ENCODE measurements around the gene VN1R5. TPM values are rescaled to one million over a fixed set of nuclear protein-coding genes. Genes with fewer than 3 reads are reported as not detected.
"Not testable (repeated sequence)": the region's sequence is repeated elsewhere in the genome, so short reads cannot be mapped to it uniquely, and the experiment has no call there.

Gene VN1R5
- not detected for polyA plus RNA-seq (2013, experiment 1 of 2)
- not detected for polyA plus RNA-seq (2013, experiment 2 of 2)

DNA sequence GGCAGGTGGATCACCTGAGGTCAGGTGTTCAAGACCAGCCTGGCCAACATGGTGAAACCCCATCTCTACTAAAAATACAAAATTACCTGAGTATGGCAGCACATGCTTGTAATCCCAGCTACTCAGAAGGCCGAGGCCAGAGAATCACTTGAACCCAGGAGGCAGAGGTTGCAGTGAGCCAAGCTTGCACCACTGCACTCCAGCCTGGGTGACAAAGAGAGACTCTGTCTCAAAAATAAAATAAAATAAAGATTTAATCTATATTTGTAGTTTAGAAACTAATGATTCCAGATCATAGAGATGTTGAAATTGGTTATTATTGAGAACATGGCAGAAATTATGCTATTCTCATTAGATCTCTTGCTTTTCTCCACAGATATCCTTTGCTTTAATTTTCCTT, at the start of gene VN1R5:
Gene VN1R5 (plus strand): TSS at position 301 of the 400 bp plus-strand sequence.
- 75 to 89% methylated on average over 1 of the region's 1 CpG for WGBS, 2 experiments (ENCODE audit: insufficient coverage in 2 of 2)

DNA sequence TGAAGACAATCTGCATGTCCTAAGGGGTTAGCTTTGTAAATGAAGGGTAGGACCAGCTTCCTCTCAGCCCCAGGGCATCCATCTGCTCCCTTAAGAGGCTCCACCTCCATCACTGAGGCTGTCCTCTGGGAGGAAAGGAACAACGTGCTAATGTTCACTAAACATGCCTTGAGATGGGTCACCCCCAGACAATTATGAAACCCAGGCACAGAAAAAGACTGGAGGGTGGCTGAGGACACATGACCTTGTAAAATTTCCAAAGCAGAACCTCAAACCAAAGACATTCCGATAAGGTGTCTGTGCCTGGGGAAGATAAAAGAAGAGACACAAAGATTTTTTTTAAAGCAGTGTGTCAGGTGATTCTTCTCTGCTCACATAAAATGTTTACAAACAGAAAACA, 46.5 kb upstream of the VN1R5 start:
- Histone ChIP-seq H3K36me3 (ENCODE audit: control insufficient read depth, insufficient read depth, low read length) (peaks cover 38% of the 10 kb centered on the region), H3K4me1 (ENCODE audit: control insufficient read depth, insufficient read depth, low read length, poor library complexity, severe bottlenecking) (peaks cover 9% of the 10 kb centered on the region), H3K9me3 (ENCODE audit: control insufficient read depth, low read length) (no peaks in the 10 kb centered on the region), H3K4me3 (ENCODE audit: extremely low read depth, insufficient read depth, low read length, poor library complexity, severe bottlenecking) (peak overlapping the region; percentile 74), H3K27ac (ENCODE audit: low read depth, low read length, severe bottlenecking) (no peak overlapping the region)
- no CpG with 5 or more reads among the region's 2 CpGs for WGBS, 2 experiments (ENCODE audit: insufficient coverage in 2 of 2)

More for the DNA sequence above, at the start of gene VN1R5:
- H3K4me1 ChIP-seq (ENCODE audit: control insufficient read depth, insufficient read depth, low read length, poor library complexity, severe bottlenecking); H3K4me3 ChIP-seq (ENCODE audit: extremely low read depth, insufficient read depth, low read length, poor library complexity, severe bottlenecking); H3K36me3 ChIP-seq (ENCODE audit: control insufficient read depth, insufficient read depth, low read length); H3K9me3 ChIP-seq (ENCODE audit: control insufficient read depth, low read length); H3K27ac ChIP-seq (ENCODE audit: low read depth, low read length, severe bottlenecking): not testable (repeated sequence)

DNA sequence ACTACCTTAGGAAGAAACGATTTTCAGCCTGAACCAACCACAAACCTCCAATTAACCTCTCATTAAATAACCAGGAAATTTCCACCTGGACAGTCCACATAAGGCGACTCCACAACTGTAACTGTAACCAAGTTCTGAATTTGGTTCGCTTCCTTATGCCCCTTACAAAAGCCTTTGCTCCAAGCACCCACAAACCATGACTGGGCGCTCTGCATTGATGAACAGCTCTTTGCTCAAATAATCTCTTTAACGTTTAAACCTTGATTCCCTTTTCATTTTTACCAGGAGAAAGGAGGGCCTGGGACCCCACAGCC, 45.9 kb upstream of the VN1R5 start:
- 9 to 11% methylated on average over 5 of the region's 5 CpGs for WGBS, 2 experiments (ENCODE audit: insufficient coverage in 2 of 2)
- H3K9me3 ChIP-seq (ENCODE audit: control insufficient read depth, low read length) = no peaks in the 10 kb centered on the region
- peaks cover 7% of the 10 kb centered on the region for H3K4me1 ChIP-seq (ENCODE audit: control insufficient read depth, insufficient read depth, low read length, poor library complexity, severe bottlenecking)
- H3K36me3 ChIP-seq (ENCODE audit: control insufficient read depth, insufficient read depth, low read length) = peaks cover 38% of the 10 kb centered on the region
- peak overlapping the region; percentile 74 for H3K4me3 ChIP-seq (ENCODE audit: extremely low read depth, insufficient read depth, low read length, poor library complexity, severe bottlenecking)
- peak overlapping the region; percentile 92 for H3K27ac ChIP-seq (ENCODE audit: low read depth, low read length, severe bottlenecking)

DNA sequence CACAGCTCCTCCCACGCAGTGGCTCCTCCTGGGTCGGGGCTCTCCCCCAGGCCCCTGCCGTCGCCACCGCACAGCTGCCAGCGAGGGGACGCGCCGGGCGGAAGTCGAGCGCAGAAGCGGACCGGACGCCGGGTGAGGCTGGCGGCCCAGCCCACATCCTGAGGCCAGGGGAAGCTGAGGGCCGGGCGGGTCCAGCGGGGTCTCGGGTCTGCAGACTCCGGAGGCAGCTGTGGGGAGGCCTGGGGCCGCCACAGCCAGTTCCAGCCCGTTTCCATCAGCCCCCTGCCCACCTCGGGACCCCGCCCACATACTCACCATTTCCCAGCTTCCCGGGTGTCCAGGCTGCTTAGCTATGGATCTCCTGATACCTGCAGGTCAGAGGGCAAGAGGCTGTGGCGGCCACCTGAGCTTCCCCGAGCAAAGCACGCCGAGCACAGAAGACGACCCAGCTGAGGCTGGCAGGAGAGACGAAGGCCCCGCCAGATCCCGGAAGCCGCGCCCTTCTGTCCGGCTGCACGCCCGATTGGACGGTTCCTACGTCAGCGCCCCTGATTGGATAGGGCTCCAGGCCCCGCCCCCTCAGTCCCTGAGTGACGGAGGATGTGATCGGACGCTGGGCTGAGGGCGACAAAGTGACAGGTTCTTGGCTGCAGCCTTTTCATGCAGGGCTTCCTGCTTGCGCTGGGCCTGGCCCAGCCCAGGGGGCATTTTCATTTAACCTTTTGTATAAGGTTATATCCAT, 45.3 kb upstream of the VN1R5 start:
- peak overlapping the region; percentile 92 for H3K27ac ChIP-seq (ENCODE audit: low read depth, low read length, severe bottlenecking)
- H3K9me3 ChIP-seq (ENCODE audit: control insufficient read depth, low read length) = no peaks in the 10 kb centered on the region
- H3K4me1 ChIP-seq (ENCODE audit: control insufficient read depth, insufficient read depth, low read length, poor library complexity, severe bottlenecking) = peaks cover 7% of the 10 kb centered on the region
- WGBS, 2 experiments (ENCODE audit: insufficient coverage in 2 of 2) = 0% methylated on average over 26 to 44 of the region's 49 CpGs
- peaks cover 37% of the 10 kb centered on the region for H3K36me3 ChIP-seq (ENCODE audit: control insufficient read depth, insufficient read depth, low read length)
- peak overlapping the region; percentile 74 for H3K4me3 ChIP-seq (ENCODE audit: extremely low read depth, insufficient read depth, low read length, poor library complexity, severe bottlenecking)

DNA sequence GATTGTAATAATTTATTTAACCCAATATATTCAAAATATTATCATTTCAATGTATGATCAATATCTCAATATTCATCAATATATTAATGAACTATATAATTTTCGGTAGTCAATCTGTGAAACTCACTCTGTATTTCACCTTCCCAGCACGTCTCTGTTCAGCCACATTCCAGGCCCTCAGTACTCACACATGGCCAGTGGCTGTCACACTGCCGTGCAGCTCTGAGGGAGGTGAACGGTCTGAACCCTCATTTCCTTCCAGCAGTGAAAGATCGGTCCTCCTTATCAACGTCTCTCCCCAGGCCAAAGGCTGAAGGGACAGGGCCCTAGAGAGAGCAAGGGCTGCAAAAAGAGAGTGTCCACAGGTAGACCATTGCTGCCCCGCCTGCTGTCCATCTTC, 44.5 kb upstream of the VN1R5 start:
- H3K4me3 ChIP-seq (ENCODE audit: extremely low read depth, insufficient read depth, low read length, poor library complexity, severe bottlenecking) = no peak overlapping the region
- H3K4me1 ChIP-seq (ENCODE audit: control insufficient read depth, insufficient read depth, low read length, poor library complexity, severe bottlenecking) = peaks cover 7% of the 10 kb centered on the region
- H3K9me3 ChIP-seq (ENCODE audit: control insufficient read depth, low read length) = no peaks in the 10 kb centered on the region
- 76 to 93% methylated on average over 5 to 6 of the region's 7 CpGs for WGBS, 2 experiments (ENCODE audit: insufficient coverage in 2 of 2)
- peaks cover 29% of the 10 kb centered on the region for H3K36me3 ChIP-seq (ENCODE audit: control insufficient read depth, insufficient read depth, low read length)
- no peak overlapping the region for H3K27ac ChIP-seq (ENCODE audit: low read depth, low read length, severe bottlenecking)

DNA sequence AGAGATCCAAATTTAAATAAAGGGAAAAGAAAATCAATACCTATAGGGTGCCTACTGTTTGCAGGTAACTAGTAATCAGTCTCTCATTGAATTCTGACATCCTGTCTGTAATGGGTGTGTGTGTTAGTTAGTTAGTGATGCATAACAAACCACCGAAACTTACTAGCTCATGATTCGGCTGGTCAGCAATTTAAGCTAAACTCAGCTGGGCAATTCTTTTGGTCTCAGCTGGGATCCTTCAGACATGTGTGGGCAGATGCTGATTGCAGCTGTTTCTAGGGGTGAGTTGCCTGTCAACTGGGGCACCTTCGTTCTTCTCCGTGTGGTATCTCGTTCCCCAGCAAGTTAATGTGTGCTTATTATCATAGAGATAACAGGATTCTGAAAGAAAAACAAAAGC, 43.9 kb upstream of the VN1R5 start:
- 80 to 93% methylated on average over 2 of the region's 5 CpGs for WGBS, 2 experiments (ENCODE audit: insufficient coverage in 2 of 2)
- Histone ChIP-seq H3K4me3 (ENCODE audit: extremely low read depth, insufficient read depth, low read length, poor library complexity, severe bottlenecking) (no peak overlapping the region), H3K9me3 (ENCODE audit: control insufficient read depth, low read length) (no peaks in the 10 kb centered on the region), H3K36me3 (ENCODE audit: control insufficient read depth, insufficient read depth, low read length) (peaks cover 22% of the 10 kb centered on the region), H3K4me1 (ENCODE audit: control insufficient read depth, insufficient read depth, low read length, poor library complexity, severe bottlenecking) (peaks cover 7% of the 10 kb centered on the region), H3K27ac (ENCODE audit: low read depth, low read length, severe bottlenecking) (no peak overlapping the region)

DNA sequence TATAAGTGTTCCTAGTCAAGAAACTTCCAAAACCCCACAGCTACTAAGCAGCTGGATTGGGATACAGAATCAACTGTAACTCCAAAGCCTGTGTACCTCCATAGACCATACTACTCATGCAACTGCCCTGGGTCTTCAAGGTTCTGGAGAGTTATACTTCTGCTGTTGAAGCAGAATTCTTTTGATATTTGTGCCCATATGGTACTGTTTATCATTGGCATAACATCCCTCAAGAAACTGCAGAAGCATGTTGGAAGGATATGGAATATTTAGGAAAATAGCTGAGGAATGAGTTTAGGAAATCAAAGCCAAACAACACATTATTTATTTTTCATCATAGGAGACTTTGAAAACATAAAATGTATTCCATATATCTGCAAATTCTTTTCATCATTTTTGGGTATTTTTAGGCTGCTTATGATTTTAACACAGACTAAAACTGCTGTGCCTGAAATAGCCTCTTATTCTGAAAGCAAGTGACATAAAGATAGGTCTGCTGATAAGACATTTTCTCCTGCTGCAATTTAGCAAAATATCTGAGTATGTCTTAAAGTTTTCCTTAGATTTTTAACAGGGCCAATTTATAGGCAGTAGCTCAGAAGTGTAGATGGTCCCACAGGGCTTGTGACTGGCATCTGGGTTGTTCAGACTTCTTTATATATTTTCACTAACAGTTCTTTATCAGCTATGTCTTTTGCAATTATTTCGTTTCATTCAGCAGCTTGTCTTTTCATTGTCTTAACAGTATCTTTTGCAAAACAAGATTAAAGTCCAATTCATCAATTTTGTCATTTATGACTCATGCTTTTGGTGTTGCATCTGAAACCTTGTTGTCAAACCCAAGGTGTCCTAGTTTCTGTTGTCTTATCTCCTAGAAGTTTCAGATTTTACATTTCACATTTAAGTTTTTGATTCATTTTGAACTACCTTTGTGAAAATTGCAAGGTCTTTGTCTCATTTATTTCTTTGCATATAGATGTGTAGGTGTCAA, 43.0 kb upstream of the VN1R5 start:
- Histone ChIP-seq H3K27ac (ENCODE audit: low read depth, low read length, severe bottlenecking) (no peak overlapping the region), H3K4me1 (ENCODE audit: control insufficient read depth, insufficient read depth, low read length, poor library complexity, severe bottlenecking) (peaks cover 7% of the 10 kb centered on the region), H3K9me3 (ENCODE audit: control insufficient read depth, low read length) (no peaks in the 10 kb centered on the region), H3K36me3 (ENCODE audit: control insufficient read depth, insufficient read depth, low read length) (peaks cover 13% of the 10 kb centered on the region), H3K4me3 (ENCODE audit: extremely low read depth, insufficient read depth, low read length, poor library complexity, severe bottlenecking) (no peak overlapping the region)
- WGBS, 2 experiments (ENCODE audit: insufficient coverage in 2 of 2) = 82 to 88% methylated on average over 1 of the region's 1 CpG

DNA sequence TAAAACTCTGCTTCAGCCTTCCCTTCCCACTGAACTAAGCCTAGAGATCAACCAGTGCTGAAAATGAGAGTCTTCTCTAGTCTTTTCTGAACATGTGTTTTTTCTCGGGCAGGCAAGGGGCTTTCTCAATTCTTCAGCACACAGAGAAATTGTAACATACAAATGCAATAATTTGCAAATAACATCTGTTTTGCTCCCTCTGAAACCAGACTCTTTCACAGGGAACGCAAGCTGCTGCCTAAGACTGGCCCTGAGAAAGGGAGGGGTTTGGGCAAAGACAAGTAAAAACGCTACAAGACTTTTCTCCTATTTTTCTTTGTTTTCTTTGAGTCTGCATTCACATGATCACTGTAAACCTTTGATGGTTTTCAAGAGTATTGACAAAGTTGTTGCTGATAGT, 39.6 kb upstream of the VN1R5 start:
- Histone ChIP-seq H3K27ac (ENCODE audit: low read depth, low read length, severe bottlenecking) (no peak overlapping the region), H3K9me3 (ENCODE audit: control insufficient read depth, low read length) (no peaks in the 10 kb centered on the region)

DNA sequence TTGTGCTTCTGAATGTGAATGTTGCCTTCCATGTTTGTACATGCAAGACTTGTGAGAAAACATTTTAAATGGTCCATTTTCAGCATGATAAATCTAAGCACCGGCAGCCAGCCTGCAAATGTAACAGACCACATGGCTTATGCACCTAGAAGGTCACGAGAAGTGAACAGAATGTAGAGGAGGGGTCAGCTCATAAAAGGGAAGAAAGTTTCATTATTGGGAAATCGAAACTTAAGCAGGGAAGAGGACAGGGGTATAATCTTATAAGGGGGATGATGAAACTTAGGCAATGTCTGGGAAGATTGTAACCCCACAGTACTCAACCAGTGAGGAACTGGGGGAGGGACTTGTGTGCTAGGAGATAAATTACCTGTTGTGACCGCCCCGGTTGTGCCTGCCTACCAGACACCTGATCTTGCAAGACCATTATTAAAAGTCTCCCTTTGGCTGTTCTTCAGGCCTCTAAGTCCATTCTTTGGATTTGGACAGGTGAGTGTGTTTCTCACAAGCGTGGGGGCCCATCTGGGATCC, 37.7 kb upstream of the VN1R5 start:
- H3K9me3 ChIP-seq (ENCODE audit: control insufficient read depth, low read length) = no peaks in the 10 kb centered on the region
- H3K4me3 ChIP-seq (ENCODE audit: extremely low read depth, insufficient read depth, low read length, poor library complexity, severe bottlenecking) = no peak overlapping the region
- no peaks in the 10 kb centered on the region for H3K36me3 ChIP-seq (ENCODE audit: control insufficient read depth, insufficient read depth, low read length)
- WGBS, 2 experiments (ENCODE audit: insufficient coverage in 2 of 2) = 72 to 76% methylated on average over 3 of the region's 6 CpGs
- H3K4me1 ChIP-seq (ENCODE audit: control insufficient read depth, insufficient read depth, low read length, poor library complexity, severe bottlenecking) = no peaks in the 10 kb centered on the region
- H3K27ac ChIP-seq (ENCODE audit: low read depth, low read length, severe bottlenecking) = no peak overlapping the region

More for the DNA sequence above, 39.6 kb upstream of the VN1R5 start:
- WGBS, 2 experiments (ENCODE audit: insufficient coverage in 2 of 2) = 90 to 100% methylated on average over 1 to 3 of the region's 3 CpGs
- H3K4me1 ChIP-seq (ENCODE audit: control insufficient read depth, insufficient read depth, low read length, poor library complexity, severe bottlenecking) = no peaks in the 10 kb centered on the region
- no peaks in the 10 kb centered on the region for H3K36me3 ChIP-seq (ENCODE audit: control insufficient read depth, insufficient read depth, low read length)
- H3K4me3 ChIP-seq (ENCODE audit: extremely low read depth, insufficient read depth, low read length, poor library complexity, severe bottlenecking) = no peak overlapping the region

DNA sequence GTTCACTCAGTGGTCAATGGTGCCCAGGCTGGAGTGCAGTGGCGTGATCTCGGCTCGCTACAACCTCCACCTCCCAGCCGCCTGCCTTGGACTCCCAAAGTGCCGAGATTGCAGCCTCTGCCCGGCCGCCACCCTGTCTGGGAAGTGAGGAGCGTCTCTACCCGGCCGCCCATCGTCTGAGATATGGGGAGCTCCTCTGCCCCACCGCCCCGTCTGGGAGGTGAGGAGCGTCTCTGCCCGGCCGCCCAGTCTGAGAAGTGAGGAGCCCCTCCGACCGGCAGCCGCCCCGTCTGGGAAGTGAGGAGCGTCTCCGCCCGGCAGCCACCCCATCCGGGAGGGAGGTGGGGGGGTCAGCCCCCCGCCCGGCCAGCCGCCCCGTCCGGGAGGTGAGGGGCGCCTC, 35.6 kb upstream of the VN1R5 start:
- H3K4me1 ChIP-seq (ENCODE audit: control insufficient read depth, insufficient read depth, low read length, poor library complexity, severe bottlenecking); H3K27ac ChIP-seq (ENCODE audit: low read depth, low read length, severe bottlenecking); H3K9me3 ChIP-seq (ENCODE audit: control insufficient read depth, low read length); H3K36me3 ChIP-seq (ENCODE audit: control insufficient read depth, insufficient read depth, low read length); H3K4me3 ChIP-seq (ENCODE audit: extremely low read depth, insufficient read depth, low read length, poor library complexity, severe bottlenecking): not testable (repeated sequence)
- WGBS, 2 experiments (ENCODE audit: insufficient coverage in 2 of 2) = 96 to 100% methylated on average over 9 to 13 of the region's 30 CpGs
